HepG2 (cell line): ENCODE results near the gene SLC12A9. TPM values are rescaled to one million over a fixed set of nuclear protein-coding genes. Genes with fewer than 3 reads are reported as not detected.
A peak's percentile ranks its signal among the peaks of the same experiment; 100 is the strongest.

ENCODE experiments used
- ADNP ChIP-seq: sonication (generic); formaldehyde crosslinking; IDR thresholded peaks from 2 replicates; pipeline ENCODE4 v1.4.0; 2020; ENCODE audit warnings: missing genetic modification reagents
- ATF7 ChIP-seq, 2 experiments: fragments of 450-650 bp in 1 of 2; sonication (generic) in 1 of 2; formaldehyde crosslinking in 1 of 2; IDR thresholded peaks; 2 replicates each; pipeline versions ENCODE4 v1.4.0 to v1.6.1; 2016 to 2020; ENCODE audit warnings: antibody characterized with exemption in 1 of 2, mild to moderate bottlenecking in 1 of 2, missing genetic modification reagents in 1 of 2
- BHLHE40 ChIP-seq: IDR thresholded peaks from 2 replicates; pipeline ENCODE4 v1.6.1; 2011; ENCODE audit warnings: low read length, improper control_type of control experiment
- CBX1 ChIP-seq: IDR thresholded peaks from one replicate; pipeline ENCODE4 v1.6.1; 2016; ENCODE audit warnings: antibody characterized with exemption, low read depth
- CREB1 ChIP-seq, 2 experiments: fragments of 450-650 bp in 1 of 2; IDR thresholded peaks; 2 replicates each; pipeline ENCODE4 v1.6.1; 2016 to 2017; ENCODE audit warnings: control low read depth in 1 of 2, mild to moderate bottlenecking in 1 of 2, missing compliant biosample characterization in 1 of 2, missing genetic modification characterization in 1 of 2
- GPN1 ChIP-seq: sonication (generic); formaldehyde crosslinking; IDR thresholded peaks from 2 replicates; pipeline ENCODE4 v1.5.1; 2020; ENCODE audit warnings: missing genetic modification reagents, borderline replicate concordance
- HNRNPL ChIP-seq: fragments of 200-400 bp; formaldehyde crosslinking; IDR thresholded peaks from 2 replicates; pipeline ENCODE4 v1.6.1; 2017; ENCODE audit warnings: mild to moderate bottlenecking, low read depth, low read length
- IRF2 ChIP-seq: IDR thresholded peaks from 2 replicates; pipeline ENCODE4 v1.6.1; 2018; ENCODE audit warnings: missing genetic modification reagents, missing compliant biosample characterization
- KLF9 ChIP-seq: IDR thresholded peaks from 2 replicates; pipeline ENCODE4 v1.6.1; 2016; ENCODE audit warnings: low read depth
- KMT2B ChIP-seq: IDR thresholded peaks from 2 replicates; pipeline ENCODE4 v1.6.1; 2016; ENCODE audit warnings: missing genetic modification reagents, missing compliant biosample characterization
- NONO ChIP-seq, 2 experiments: fragments of 450-650 bp in 1 of 2; sonication (generic) in 1 of 2; formaldehyde crosslinking in 1 of 2; IDR thresholded peaks in 1 of 2; conservative IDR thresholded peaks in 1 of 2; 2 replicates each; pipeline versions ENCODE4 v1.6.1 to v1.8.0; 2017 to 2022; ENCODE audit warnings: mild to moderate bottlenecking in 1 of 2, missing genetic modification reagents in 1 of 2, moderate library complexity in 1 of 2
- PHF20 ChIP-seq: sonication (generic); formaldehyde crosslinking; IDR thresholded peaks from 2 replicates; pipeline ENCODE4 v1.5.0; 2020; ENCODE audit warnings: mild to moderate bottlenecking, missing genetic modification reagents
- RELA ChIP-seq: sonication (generic); formaldehyde crosslinking; IDR thresholded peaks from 2 replicates; pipeline ENCODE4 v1.4.0; 2020; ENCODE audit warnings: missing genetic modification reagents
- SNAPC2 ChIP-seq: sonication (generic); formaldehyde crosslinking; IDR thresholded peaks from 2 replicates; pipeline ENCODE4 v1.8.1; 2022; ENCODE audit warnings: mild to moderate bottlenecking, missing genetic modification reagents
- SRSF4 ChIP-seq: fragments of 200-400 bp; formaldehyde crosslinking; IDR thresholded peaks from one replicate; pipeline ENCODE4 v1.6.1; 2018; ENCODE audit warnings: mild to moderate bottlenecking, low read depth, low read length, moderate library complexity; ENCODE audit not compliant: poor library complexity, severe bottlenecking
- TOPORS ChIP-seq: sonication (generic); formaldehyde crosslinking; IDR thresholded peaks from 2 replicates; pipeline ENCODE4 v1.8.0; 2023; ENCODE audit warnings: mild to moderate bottlenecking, missing genetic modification reagents
- ZNF337 ChIP-seq: sonication (generic); formaldehyde crosslinking; IDR thresholded peaks from 2 replicates; pipeline ENCODE4 v1.5.1; 2020; ENCODE audit warnings: missing genetic modification reagents, low read depth, mild to moderate bottlenecking, borderline replicate concordance
- ZNF34 ChIP-seq: sonication (generic); formaldehyde crosslinking; IDR thresholded peaks from 2 replicates; pipeline ENCODE4 v1.4.0; 2020; ENCODE audit warnings: mild to moderate bottlenecking, missing genetic modification reagents, borderline replicate concordance
- ZNF484 ChIP-seq: sonication (generic); formaldehyde crosslinking; IDR thresholded peaks from 2 replicates; pipeline ENCODE4 v1.5.1; 2020; ENCODE audit warnings: mild to moderate bottlenecking, low read depth, missing genetic modification reagents, borderline replicate concordance
- polyA plus RNA-seq, 8 experiments: library from polyadenylated mRNA; depleted of rRNA in 3 of 8; stranded (reverse) in 7 of 8; unstranded in 1 of 8; fragments of >200 nt; fragmentation: Illumina TruSeq in 4 of 8; extraction: Trizol in 4 of 8; gene quantifications; 2 replicates each; pipeline versions ENCODE4 v1.2.1 to v1.2.3, GENCODE V29; 2011 to 2016; ENCODE audit warnings: low read depth in 4 of 8, missing spikeins in 1 of 8, mixed read lengths in 1 of 8; ENCODE audit not compliant: insufficient read depth in 1 of 8
- total RNA-seq, 5 experiments: library from RNA; depleted of rRNA; stranded (reverse); fragments of >200 nt; fragmentation: Illumina TruSeq; extraction: Trizol; gene quantifications; 2 replicates each; pipeline ENCODE4 v1.2.3, GENCODE V29; 2016; ENCODE audit warnings: low read depth in 1 of 5
- TF ChIP-seq, protein P1 (sequence below): sonication (generic); formaldehyde crosslinking; conservative IDR thresholded peaks from 2 replicates; pipeline ENCODE4 v1.8.0; 2022; ENCODE audit warnings: mild to moderate bottlenecking, moderate library complexity, missing genetic modification reagents
- TF ChIP-seq, protein P2 (sequence below): sonication (generic); formaldehyde crosslinking; IDR thresholded peaks from 2 replicates; pipeline ENCODE4 v1.4.0; 2020; ENCODE audit warnings: missing genetic modification reagents
- TF ChIP-seq, protein P3 (sequence below): sonication (generic); formaldehyde crosslinking; IDR thresholded peaks from 2 replicates; pipeline ENCODE4 v1.4.0; 2020; ENCODE audit warnings: missing genetic modification reagents

Gene SLC12A9
- total and polyA plus RNA-seq, 2 of the 13 experiments (the other 11 are each of a cell fraction or from before 2014, with no cell fraction given), result 8.7 to 16.6 TPM

DNA sequence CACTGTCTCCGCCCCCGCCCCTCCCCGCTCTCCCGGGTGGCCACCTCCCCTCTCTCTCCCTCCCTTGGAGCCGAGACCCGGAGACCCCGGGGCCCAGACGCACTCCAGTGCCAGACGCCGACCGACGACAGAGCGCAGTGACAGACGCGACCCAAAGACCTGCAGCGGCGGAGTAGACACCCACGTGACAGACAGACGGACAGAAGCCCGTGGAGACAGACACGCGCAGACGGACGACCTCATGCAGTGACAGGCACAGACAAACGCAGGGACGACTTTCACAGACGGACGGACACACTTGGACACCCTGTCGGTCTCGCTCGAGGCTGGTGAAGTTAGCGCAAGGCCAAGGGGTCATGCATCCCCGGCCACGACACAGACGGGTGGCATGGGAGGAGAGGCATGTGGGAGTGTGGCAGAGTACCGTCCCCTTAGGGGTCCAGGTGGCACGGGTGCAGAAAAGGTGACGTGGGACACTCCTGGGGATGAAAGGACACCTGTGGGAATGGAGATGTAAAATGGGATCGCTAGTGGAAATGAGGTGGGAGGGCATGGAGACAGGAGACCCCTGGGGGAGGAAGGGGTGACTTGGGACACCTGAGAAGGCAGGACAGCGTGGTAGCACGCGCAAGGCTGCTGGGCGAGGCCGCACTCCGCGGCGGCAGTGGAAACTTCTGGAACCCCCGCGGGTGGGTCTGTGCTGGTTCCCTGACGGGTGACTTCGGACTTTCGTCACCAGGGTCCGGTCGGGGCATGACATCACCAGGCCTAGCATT lies 43.6 kb downstream of the SLC12A9 start (continued):
- no peak for TF ChIP-seq GPN1
- peak; percentile 66; the same call in 1 of the 2 replicates for TF ChIP-seq HNRNPL
- TF ChIP-seq KMT2B (CRISPR knock-in tag), result no peak
- TF ChIP-seq TOPORS (CRISPR knock-in tag), result no peak
- no peak for TF ChIP-seq SRSF4
- no peak for TF ChIP-seq BHLHE40
- 0 out of 2 replicates have a peak, but pooled peaks have one; percentile 20 for TF ChIP-seq ZNF34
- TF ChIP-seq, protein P1, sequence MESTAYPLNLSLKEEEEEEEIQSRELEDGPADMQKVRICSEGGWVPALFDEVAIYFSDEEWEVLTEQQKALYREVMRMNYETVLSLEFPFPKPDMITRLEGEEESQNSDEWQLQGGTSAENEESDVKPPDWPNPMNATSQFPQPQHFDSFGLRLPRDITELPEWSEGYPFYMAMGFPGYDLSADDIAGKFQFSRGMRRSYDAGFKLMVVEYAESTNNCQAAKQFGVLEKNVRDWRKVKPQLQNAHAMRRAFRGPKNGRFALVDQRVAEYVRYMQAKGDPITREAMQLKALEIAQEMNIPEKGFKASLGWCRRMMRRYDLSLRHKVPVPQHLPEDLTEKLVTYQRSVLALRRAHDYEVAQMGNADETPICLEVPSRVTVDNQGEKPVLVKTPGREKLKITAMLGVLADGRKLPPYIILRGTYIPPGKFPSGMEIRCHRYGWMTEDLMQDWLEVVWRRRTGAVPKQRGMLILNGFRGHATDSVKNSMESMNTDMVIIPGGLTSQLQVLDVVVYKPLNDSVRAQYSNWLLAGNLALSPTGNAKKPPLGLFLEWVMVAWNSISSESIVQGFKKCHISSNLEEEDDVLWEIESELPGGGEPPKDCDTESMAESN, result no peak
- TF ChIP-seq, protein P2, sequence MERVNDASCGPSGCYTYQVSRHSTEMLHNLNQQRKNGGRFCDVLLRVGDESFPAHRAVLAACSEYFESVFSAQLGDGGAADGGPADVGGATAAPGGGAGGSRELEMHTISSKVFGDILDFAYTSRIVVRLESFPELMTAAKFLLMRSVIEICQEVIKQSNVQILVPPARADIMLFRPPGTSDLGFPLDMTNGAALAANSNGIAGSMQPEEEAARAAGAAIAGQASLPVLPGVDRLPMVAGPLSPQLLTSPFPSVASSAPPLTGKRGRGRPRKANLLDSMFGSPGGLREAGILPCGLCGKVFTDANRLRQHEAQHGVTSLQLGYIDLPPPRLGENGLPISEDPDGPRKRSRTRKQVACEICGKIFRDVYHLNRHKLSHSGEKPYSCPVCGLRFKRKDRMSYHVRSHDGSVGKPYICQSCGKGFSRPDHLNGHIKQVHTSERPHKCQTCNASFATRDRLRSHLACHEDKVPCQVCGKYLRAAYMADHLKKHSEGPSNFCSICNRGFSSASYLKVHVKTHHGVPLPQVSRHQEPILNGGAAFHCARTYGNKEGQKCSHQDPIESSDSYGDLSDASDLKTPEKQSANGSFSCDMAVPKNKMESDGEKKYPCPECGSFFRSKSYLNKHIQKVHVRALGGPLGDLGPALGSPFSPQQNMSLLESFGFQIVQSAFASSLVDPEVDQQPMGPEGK, result no peak
- TF ChIP-seq ADNP, result no peak
- TF ChIP-seq IRF2 (CRISPR knock-in tag), result no peak
- TF ChIP-seq CBX1, result no peak
- no peak for TF ChIP-seq ZNF337
- peak; percentile 36; the same call in 1 of the 2 replicates for TF ChIP-seq PHF20 (CRISPR knock-in tag)
- peak; percentile 78 for TF ChIP-seq CREB1 (IDR thresholded peaks at IDR 0.05)
- no peak for TF ChIP-seq CREB1 (CRISPR knock-in tag; IDR thresholded peaks at IDR 0.05)
- no peak for TF ChIP-seq SNAPC2 (CRISPR knock-in tag)
- TF ChIP-seq, protein P3, sequence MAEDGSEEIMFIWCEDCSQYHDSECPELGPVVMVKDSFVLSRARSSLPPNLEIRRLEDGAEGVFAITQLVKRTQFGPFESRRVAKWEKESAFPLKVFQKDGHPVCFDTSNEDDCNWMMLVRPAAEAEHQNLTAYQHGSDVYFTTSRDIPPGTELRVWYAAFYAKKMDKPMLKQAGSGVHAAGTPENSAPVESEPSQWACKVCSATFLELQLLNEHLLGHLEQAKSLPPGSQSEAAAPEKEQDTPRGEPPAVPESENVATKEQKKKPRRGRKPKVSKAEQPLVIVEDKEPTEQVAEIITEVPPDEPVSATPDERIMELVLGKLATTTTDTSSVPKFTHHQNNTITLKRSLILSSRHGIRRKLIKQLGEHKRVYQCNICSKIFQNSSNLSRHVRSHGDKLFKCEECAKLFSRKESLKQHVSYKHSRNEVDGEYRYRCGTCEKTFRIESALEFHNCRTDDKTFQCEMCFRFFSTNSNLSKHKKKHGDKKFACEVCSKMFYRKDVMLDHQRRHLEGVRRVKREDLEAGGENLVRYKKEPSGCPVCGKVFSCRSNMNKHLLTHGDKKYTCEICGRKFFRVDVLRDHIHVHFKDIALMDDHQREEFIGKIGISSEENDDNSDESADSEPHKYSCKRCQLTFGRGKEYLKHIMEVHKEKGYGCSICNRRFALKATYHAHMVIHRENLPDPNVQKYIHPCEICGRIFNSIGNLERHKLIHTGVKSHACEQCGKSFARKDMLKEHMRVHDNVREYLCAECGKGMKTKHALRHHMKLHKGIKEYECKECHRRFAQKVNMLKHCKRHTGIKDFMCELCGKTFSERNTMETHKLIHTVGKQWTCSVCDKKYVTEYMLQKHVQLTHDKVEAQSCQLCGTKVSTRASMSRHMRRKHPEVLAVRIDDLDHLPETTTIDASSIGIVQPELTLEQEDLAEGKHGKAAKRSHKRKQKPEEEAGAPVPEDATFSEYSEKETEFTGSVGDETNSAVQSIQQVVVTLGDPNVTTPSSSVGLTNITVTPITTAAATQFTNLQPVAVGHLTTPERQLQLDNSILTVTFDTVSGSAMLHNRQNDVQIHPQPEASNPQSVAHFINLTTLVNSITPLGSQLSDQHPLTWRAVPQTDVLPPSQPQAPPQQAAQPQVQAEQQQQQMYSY, result no peak
- peak; percentile 57; the same call in 1 of the 2 replicates for TF ChIP-seq ATF7 (IDR thresholded peaks at IDR 0.05)
- peak; percentile 65; the same call in 1 of the 2 replicates for TF ChIP-seq ATF7 (CRISPR knock-in tag; IDR thresholded peaks at IDR 0.05)
- TF ChIP-seq NONO (IDR thresholded peaks at IDR 0.05), result no peak
- TF ChIP-seq NONO (CRISPR knock-in tag; conservative IDR thresholded peaks at IDR 0.05), result peak; percentile 38; the same call in 1 of the 2 replicates
- TF ChIP-seq RELA (CRISPR knock-in tag), result no peak
- no peak for TF ChIP-seq ZNF484 (CRISPR knock-in tag)
- no peak for TF ChIP-seq KLF9 (CRISPR knock-in tag)
